ENCODE results near the gene PDSS2.

The PDSS2 gene

DNA sequence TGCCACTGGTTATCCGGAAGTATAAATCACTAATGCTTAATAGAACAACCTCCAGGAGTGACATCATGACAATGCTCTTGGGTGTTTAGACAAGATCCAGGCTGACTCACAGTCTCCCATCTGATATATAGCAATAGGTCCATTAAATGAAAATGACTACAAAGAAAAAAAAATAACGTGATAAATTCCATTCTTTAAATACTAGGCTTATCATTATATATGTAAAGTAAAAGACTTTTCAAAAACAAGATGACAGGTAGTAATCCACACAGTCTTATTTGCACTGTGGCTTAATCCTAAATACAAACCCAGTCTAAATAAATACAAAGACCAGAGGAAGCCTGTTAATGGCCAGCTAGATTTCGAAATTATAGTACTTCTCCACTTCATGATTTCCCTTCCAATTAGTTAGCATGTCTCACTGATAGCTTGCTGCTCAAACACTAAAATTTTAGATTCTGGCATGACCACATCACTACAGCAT, 195.0 kb downstream of the PDSS2 start:
- TF ChIP-seq CTCF (IDR thresholded peaks at IDR 0.05; ENCODE audit: extremely low read depth, missing control alignments) = no peak
- no peak for DNase-seq (ENCODE audit: low spot score)

DNA sequence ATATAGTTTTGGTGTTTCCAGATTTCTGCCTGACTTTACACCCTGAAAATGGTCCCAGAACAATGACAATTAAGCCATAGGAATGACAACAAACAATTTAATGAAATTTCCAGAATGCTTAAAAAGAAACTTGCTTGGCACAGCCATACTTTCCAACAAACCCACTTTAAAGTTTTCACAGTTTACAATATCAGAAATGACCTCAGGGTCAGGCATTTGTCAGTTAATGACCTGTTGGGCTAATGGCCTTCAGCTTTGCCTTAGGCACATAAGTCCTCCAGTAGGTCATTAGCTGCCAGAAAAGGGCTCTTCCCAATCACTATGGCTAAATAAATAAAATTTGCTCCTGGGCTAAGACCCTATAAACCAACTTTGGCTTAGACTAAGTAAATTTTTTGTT, 199.4 kb downstream of the PDSS2 start:
- no peak for TF ChIP-seq CTCF (IDR thresholded peaks at IDR 0.05; ENCODE audit: extremely low read depth, missing control alignments)
- no peak for DNase-seq (ENCODE audit: low spot score)

GRCh38 chr6:107248147-107248546, 211.2 kb downstream of the PDSS2 start:
- TF ChIP-seq CTCF (IDR thresholded peaks at IDR 0.05; ENCODE audit: extremely low read depth, missing control alignments) = no peak
- DNase-seq (ENCODE audit: low spot score) = no peak

DNA sequence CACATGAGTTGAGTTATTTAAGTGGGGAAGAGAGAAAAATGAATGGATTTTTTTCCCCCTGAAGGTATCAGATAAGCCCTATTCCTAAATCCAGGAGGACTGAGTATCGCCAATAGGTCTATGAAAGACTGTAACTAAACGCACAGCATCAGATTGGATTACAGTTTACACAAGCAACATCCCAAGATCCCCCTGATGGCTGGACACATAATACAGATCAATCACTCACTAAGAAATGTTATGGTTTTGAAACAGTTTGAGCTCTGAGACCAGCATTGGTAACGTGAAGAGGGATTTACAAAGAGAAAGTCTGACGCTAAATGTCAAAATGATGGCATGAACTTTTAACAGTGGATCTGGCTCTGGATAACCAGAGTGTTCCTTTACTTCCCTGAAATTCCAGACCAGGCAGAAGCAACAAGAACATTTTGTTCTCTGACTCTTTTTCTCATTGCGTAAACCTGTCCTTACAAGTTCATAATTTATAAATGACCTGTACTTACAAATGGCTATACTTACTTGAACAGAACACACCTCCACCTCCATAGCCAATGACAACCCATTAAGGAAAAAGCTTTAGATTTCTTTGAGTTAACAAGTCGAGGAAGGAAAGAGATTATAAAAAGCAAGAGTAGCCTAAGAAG, 212.3 kb downstream of the PDSS2 start:
- TF ChIP-seq CTCF (IDR thresholded peaks at IDR 0.05; ENCODE audit: extremely low read depth, missing control alignments) = no peak
- no peak for DNase-seq (ENCODE audit: low spot score)

GRCh38 chr6:107246249-107246971, 213.0 kb downstream of the PDSS2 start:
- no peak for DNase-seq (ENCODE audit: low spot score)
- TF ChIP-seq CTCF (IDR thresholded peaks at IDR 0.05; ENCODE audit: extremely low read depth, missing control alignments) = no peak

GRCh38 chr6:107244742-107245480, 214.5 kb downstream of the PDSS2 start:
- no peak for TF ChIP-seq CTCF (IDR thresholded peaks at IDR 0.05; ENCODE audit: extremely low read depth, missing control alignments)
- DNase-seq (ENCODE audit: low spot score) = no peak
